ENCODE measurements around the gene SLC8A1.

Gene SLC8A1

DNA sequence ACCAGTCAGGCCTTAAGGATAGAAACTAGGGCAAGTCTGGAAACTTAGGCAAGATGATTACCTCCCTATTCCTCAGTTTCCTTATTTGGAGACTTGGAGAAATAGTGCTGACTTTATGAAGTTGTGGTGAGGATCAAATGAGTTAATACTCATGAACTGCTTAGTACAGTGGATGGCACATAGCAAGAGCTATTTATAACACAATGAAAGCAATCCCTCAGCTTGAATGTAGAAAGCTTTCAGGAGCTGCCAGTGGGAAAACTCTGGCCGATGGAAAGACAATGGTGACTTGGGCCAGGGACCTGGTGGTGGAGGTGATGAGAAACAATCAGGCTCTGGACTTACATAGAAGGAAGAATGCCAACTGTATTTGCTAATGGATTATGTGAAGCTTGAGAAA lies 403.4 kb downstream of the SLC8A1 start:
- no peak for DNase-seq (ENCODE audit: low read depth)

DNA sequence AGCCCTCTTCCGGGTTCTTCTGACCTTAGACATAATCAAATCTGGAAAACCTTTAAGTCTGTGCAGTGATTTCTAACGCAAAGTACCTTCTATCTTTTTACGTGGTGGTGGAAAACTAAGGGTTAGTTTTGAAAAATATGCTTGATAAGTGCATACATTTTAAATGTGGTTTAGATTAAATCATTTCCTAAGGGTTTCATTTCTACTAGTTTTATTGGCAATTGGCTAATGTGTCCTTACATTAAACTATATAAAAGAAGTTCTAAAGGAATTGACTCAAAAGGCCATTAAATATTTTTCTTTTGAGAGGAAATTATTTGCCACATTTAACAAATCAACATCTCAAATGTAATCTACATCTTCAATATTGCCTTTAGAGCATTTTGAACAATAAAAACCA lies 404.5 kb downstream of the SLC8A1 start:
- DNase-seq (ENCODE audit: low read depth) = no peak

All from ELR (cell line).